ENCODE measurements around the gene CRTAC1.

DNA sequence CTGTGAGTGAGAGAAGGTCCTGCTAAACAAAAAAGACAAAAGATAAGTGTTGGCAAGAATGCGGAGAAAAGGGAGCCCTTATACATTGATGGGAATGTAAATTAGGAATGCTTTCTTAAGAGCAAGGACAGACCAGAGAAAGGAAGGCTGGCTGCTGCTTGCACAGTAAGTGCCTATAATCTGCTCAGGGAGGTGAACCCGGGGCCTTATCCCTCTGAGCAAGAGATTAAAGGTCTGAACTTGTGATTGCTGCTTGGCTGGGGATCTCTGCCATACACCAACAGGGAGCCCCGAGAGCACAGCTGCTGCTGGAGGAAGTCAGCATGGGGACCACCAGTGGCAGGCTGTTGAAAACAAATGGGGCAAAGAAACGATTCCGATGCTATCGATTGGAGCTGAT lies 32.0 kb upstream of the CRTAC1 start:
- TF ChIP-seq POLR2AphosphoS5 (IDR thresholded peaks at IDR 0.05; ENCODE audit: borderline replicate concordance, low read depth, low read length), result no peak
- no peak for TF ChIP-seq EZH2 (IDR thresholded peaks at IDR 0.05)

Data from SK-N-MC (cell line).